ENCODE measurements around the gene TTC29.

TTC29 gene

DNA sequence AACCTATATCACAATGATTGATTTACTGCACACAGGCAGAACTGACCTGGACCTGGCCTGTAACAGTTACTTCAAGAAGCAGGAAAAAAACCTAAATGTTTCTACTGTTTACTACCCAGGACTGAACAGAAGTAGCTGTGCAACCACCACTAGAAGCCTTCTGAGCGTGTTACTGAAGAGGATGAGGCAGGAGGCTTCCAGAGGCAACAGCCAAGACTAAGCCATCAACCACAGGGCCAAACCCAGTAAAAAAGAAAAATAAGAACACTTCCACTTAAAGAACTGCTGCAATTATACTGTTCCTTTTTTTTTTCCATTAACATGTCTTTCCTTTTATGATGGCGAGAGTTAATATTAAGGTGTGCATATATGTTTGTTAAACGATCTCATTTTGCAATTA is 29.4 kb upstream of the TTC29 start:
- Histone ChIP-seq H3K27me3 (no peaks in the 10 kb centered on the region), H3K9me3 (no peaks in the 10 kb centered on the region)
- no peak for TF ChIP-seq CTCF (IDR thresholded peaks at IDR 0.05)

DNA sequence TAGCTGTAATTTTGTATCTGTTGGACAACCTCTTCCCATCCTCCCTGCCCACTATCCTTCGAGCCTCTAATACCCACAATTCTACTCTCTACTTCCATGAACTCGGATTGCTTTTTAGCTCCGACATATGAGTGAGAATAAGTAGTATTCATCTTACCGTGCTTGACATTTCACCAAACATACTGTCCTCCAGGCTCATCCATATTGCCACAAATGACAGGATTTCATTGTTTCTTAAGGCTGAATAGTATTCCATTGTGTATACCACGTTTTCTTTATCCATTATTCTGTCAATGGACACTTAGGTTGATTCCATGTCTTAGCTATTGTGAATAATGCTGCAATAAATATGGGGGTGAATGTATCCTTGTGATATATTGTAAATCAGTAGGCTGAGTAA is 26.4 kb upstream of the TTC29 start:
- Histone ChIP-seq H3K9me3 (no peaks in the 10 kb centered on the region), H3K4me3 (ENCODE audit: low read depth in 1 of 2, low read length in 1 of 2) (no peak overlapping the region), H3K27ac (no peak overlapping the region), H3K36me3 (no peaks in the 10 kb centered on the region), H3K4me1 (ENCODE audit: control insufficient read depth in 1 of 2, insufficient read depth in 1 of 2, low read depth in 1 of 2, low read length in 1 of 2) (no peaks in the 10 kb centered on the region), H3K27me3 (no peaks in the 10 kb centered on the region)
- TF ChIP-seq CTCF (IDR thresholded peaks at IDR 0.05) = no peak

More for the DNA sequence above, 29.4 kb upstream of the TTC29 start:
- Histone ChIP-seq H3K36me3 (no peaks in the 10 kb centered on the region), H3K27ac (no peak overlapping the region), H3K4me1 (ENCODE audit: control insufficient read depth in 1 of 2, insufficient read depth in 1 of 2, low read depth in 1 of 2, low read length in 1 of 2) (no peaks in the 10 kb centered on the region), H3K4me3 (ENCODE audit: low read depth in 1 of 2, low read length in 1 of 2) (no peak overlapping the region)

GRCh38 chr4:146969126-146969525 is 23.5 kb upstream of the TTC29 start:
- no peaks in the 10 kb centered on the region for H3K36me3 ChIP-seq
- H3K4me1 ChIP-seq (ENCODE audit: control insufficient read depth in 1 of 2, insufficient read depth in 1 of 2, low read depth in 1 of 2, low read length in 1 of 2) = no peaks in the 10 kb centered on the region
- no peak overlapping the region for H3K27ac ChIP-seq
- H3K27me3 ChIP-seq = no peaks in the 10 kb centered on the region
- TF ChIP-seq CTCF (IDR thresholded peaks at IDR 0.05) = no peak
- H3K9me3 ChIP-seq = no peaks in the 10 kb centered on the region
- no peak overlapping the region for H3K4me3 ChIP-seq (ENCODE audit: low read depth in 1 of 2, low read length in 1 of 2)

DNA sequence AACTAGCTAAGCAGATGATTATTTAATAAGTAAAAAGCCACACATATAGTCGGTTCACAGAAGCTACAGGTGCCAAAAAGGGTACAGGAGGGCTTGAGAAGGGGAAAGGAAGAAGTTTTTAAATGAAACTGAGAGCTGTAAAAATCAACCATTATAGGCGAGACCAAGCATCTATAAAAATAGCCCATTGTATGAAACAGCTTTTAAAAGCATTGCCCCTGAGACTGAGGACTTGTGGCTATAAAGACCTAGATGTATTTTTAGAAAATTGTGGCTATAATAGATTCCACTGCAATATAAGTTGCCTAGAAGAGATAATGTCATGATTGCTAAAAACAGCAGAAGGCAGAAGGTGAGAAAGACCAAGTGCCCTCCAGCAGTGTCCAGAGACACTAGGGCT is 15.0 kb upstream of the TTC29 start:
- Histone ChIP-seq H3K36me3 (no peaks in the 10 kb centered on the region), H3K4me1 (ENCODE audit: control insufficient read depth in 1 of 2, insufficient read depth in 1 of 2, low read depth in 1 of 2, low read length in 1 of 2) (no peaks in the 10 kb centered on the region), H3K27ac (no peak overlapping the region), H3K4me3 (ENCODE audit: low read depth in 1 of 2, low read length in 1 of 2) (no peak overlapping the region), H3K9me3 (no peaks in the 10 kb centered on the region), H3K27me3 (no peaks in the 10 kb centered on the region)
- TF ChIP-seq CTCF (IDR thresholded peaks at IDR 0.05) = no peak

DNA sequence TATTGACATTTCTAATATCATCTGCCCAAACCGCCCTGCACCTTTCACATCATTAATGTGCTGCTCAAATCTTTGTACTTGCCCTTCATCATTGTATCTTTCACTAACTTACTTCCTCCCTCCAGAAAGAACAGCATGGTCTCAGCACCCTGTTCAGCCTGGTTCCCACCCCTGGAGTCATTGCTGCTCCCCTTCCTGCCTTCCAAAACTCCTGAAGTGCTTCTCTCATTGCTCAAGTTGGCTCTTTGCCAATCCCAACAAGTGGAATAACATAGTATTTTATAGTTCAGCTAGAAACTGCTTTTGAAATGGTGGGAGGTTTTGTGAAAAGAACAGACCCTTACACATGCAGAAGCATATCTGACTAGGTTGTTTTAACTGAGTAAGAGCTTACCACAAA is 14.0 kb upstream of the TTC29 start:
- Histone ChIP-seq H3K4me3 (ENCODE audit: low read depth in 1 of 2, low read length in 1 of 2) (no peak overlapping the region), H3K27ac (no peak overlapping the region), H3K9me3 (no peaks in the 10 kb centered on the region), H3K36me3 (no peaks in the 10 kb centered on the region), H3K27me3 (no peaks in the 10 kb centered on the region), H3K4me1 (ENCODE audit: control insufficient read depth in 1 of 2, insufficient read depth in 1 of 2, low read depth in 1 of 2, low read length in 1 of 2) (no peaks in the 10 kb centered on the region)
- no peak for TF ChIP-seq CTCF (IDR thresholded peaks at IDR 0.05)

DNA sequence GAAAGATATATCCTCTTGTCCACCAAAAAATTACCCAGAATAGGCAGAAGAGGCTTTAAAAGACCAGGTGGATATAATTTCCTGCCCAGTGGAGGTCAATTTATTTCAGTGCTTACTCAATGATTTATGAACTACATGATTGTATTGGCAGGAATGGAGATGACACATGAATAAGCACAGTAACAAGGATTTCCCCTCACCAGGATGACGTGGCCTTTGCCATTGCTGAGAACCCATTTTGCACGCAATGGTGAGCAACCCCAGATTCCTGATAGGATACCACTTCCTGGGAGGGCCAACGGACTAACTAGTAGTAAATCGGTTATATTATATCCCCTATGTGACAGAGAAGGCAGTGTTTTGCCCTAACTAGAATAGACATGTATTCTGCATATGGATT is 11.6 kb upstream of the TTC29 start:
- H3K9me3 ChIP-seq = no peaks in the 10 kb centered on the region
- H3K36me3 ChIP-seq = no peaks in the 10 kb centered on the region
- H3K27me3 ChIP-seq = no peaks in the 10 kb centered on the region
- TF ChIP-seq CTCF (IDR thresholded peaks at IDR 0.05) = no peak
- no peak overlapping the region for H3K4me3 ChIP-seq (ENCODE audit: low read depth in 1 of 2, low read length in 1 of 2)
- H3K27ac ChIP-seq = no peak overlapping the region
- no peaks in the 10 kb centered on the region for H3K4me1 ChIP-seq (ENCODE audit: control insufficient read depth in 1 of 2, insufficient read depth in 1 of 2, low read depth in 1 of 2, low read length in 1 of 2)
